ENCODE measurements around the gene TMEM163.
A peak's percentile ranks its signal among the peaks of the same experiment; 100 is the strongest.

Gene TMEM163

DNA sequence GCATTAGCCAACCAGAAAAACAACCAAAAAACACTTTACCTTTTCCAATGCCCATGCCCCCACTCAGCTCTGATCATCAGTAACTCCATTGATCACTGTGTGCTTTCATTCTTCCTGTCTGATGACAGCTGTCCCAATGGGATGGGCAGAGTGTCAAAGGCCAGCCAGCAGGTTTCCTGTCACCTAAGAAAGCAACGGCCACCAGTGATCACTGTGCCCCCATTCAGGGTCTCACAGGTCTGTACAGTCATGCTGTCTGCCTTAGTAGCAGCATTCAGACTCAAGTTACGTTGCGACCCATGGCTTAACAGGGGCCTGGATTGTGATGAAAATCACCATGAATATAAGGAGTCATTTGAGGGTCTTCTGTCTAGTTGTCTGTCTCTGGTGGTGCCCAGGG, 280.4 kb downstream of the TMEM163 start:
- no peak for DNase-seq (ENCODE audit: low read depth in 3 of 3)

- no peak for DNase-seq (ENCODE audit: low read depth in 3 of 3)
These were observed 282.1 kb downstream of the TMEM163 start for GRCh38 chr2:134436706-134437105.

DNA sequence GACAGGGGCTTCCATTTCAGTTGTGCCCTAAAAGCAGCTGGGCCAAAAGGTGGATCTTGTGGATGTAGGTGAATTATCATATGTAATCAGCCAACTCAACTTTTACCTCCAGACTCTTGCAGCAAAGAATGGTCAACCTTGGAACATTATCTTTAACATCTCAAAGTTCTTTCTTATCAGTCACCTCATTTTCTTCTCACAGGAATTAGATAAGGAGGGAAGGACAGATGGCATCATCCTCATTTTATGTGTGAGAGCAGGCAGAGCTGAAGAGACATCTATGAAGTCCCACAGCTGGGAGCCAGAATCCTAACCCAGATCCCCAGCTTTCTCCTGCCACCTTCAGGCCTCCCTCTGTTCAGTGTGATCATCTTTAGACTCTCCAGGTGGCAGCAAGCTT, 282.9 kb downstream of the TMEM163 start:
- no peak for DNase-seq (ENCODE audit: low read depth in 3 of 3)

DNA sequence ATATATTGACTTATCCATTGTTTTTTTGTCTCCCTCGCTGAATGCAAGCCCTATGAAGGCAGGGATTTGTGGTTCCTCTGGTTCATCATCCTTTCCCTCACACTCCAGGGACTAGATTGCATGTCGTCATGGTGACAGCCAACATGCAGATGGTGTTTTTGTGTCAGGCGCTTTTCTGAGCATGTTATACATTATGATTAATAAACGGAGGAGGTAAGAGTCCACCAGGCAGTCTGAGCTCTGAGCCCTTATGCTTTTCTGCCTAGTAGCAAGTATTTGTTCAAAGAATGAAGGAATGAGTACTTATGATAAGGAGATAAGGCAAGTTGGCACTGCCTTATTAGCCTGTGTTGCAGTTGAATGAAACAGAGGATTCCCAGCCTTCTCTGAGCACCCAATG, 283.3 kb downstream of the TMEM163 start:
- DNase-seq (ENCODE audit: low read depth in 3 of 3) = no peak

DNA sequence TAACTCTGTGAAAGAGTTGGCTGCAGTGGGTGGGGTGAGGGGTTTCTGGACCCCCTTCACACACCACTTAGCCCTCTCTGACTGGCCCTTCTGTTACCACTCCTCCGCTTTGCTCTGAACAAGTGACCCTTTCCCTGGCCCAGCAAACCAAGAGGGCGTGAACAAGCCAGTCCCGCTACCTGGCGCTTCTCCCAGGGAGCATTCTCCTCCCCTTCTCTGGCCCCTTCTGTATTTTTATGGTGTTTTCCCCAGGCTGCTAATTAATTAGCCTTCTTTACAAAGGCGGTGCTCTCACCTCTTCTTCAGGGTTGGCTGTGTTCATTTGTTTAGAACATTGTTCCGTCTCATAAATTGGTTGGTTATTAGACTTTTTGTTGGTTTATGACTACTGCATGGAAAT, 284.8 kb downstream of the TMEM163 start:
- no peak for DNase-seq (ENCODE audit: low read depth in 3 of 3)

GRCh38 chr2:134433469-134433868, 285.3 kb downstream of the TMEM163 start:
- DNase-seq (ENCODE audit: low read depth in 3 of 3) = no peak

- no peak for DNase-seq (ENCODE audit: low read depth in 3 of 3)
These were observed 286.3 kb downstream of the TMEM163 start for GRCh38 chr2:134432435-134432883.

- DNase-seq (ENCODE audit: low read depth in 3 of 3) = no peak
These were observed 286.9 kb downstream of the TMEM163 start for GRCh38 chr2:134431838-134432434.

DNA sequence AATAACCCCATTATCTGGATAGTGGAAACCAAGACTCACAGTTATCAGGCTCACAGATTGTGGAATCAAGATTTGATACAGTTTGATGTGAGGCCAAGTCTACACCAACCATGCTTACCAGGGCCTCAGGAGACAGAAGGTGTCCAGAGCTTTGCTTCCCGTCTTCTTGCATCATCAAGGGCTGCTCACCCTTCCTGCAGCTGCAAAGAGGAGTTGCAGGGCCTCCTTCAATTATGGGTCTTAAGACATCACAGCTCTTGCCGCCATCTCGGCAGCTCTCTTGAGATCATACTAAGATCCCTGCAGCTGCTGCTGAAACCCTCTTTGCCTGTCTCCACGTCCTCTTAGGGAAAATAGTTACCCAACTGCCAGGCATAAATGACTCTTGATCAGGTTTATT, 288.9 kb downstream of the TMEM163 start:
- DNase-seq (ENCODE audit: low read depth in 3 of 3) = no peak

DNA sequence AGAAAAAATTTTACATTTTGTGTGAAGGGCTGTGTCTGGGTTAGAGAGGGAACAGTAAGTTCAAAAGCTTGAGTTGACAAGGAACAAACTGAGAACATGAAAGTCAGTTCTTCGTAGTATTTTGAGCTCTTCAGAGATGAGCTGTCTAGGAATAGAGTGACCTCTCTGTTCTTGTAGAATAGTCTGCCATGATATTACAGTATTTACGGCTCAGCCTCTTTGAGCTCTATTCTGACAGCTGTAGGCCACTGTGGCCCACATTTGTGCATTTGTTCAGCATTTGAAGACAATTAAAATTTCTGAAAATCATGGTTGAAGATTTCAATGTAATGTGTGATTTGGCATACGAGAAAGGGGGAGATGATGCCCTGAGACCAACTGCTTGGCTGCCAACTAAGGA, 292.1 kb downstream of the TMEM163 start:
- DNase-seq (ENCODE audit: low read depth in 3 of 3) = no peak

GRCh38 chr2:134425724-134426496, 292.9 kb downstream of the TMEM163 start:
- DNase-seq (ENCODE audit: low read depth in 3 of 3) = no peak

DNA sequence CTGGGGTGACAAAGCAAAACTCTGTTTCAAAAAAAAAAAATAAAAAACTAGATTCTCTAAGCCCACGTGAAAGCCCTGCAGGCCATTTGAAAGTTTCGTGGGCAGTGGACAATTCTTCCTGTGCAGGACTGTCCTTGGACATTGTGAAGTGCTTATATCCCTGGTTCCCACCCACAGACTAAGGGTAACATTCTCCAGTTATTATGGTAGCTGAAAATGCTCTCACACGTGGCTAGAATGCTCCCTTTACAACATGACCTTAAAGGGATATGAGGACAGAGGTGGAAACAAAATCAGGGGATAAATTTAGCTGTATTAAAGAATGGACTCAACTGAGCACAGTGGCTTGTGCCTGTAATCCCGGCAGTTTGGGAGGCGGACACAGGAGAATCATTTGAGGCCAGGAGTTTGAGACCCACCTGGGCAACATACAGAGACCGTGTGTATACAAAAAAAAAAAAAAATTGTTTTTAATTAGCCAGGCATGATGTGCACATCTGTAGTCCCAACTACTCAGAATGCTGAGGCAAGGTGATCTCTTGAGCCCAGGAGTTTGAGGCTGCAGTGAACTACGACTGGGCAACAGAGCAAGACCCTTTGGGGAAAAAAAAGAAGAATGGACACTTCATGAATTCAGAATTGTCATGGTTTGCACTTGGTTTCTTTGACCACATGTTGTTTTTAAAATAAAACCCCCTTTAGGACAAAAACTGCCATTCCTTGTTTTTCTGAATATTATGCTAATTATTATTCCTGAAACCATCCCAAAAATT, 297.1 kb downstream of the TMEM163 start:
- DNase-seq (ENCODE audit: low read depth in 3 of 3) = no peak

DNA sequence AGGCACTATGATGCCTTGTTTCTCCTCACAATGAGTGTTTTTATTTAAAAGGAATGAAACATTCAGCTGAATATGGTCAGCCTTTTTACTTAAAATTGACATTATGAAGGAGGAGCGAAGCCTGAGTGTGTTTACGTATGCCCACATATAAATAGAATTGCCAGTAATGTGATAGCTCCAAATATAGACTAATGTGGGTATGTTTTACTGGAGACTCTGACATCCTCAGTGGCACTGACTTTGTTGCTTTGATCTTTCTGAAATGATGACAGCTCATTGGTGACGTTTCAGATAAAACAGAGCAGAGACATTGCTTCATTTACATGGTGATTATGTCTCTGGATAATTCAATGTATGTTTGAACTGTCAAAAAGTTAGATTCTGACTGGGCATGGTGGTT, 297.9 kb downstream of the TMEM163 start:
- no peak for DNase-seq (ENCODE audit: low read depth in 3 of 3)

DNA sequence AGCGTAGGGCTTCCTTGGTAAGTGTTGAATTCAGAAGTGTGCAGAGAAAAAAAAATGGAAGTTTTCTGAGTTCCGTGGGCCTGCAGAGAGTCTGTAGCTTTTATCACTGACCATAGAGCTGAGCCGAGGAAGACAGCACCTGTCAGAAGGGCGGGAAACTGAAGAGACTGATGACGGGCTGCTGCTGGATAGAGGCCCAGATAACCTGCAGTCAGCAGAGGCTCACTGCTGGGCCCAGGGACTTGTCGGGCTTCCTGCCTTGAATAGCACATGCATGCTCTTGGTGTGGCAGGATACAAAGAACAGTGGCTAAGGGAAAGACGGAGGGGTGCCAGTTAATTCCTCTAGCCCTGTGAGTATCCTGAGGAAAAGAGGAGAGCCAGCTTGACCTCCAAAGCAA, 298.5 kb downstream of the TMEM163 start:
- no peak for DNase-seq (ENCODE audit: low read depth in 3 of 3)

DNA sequence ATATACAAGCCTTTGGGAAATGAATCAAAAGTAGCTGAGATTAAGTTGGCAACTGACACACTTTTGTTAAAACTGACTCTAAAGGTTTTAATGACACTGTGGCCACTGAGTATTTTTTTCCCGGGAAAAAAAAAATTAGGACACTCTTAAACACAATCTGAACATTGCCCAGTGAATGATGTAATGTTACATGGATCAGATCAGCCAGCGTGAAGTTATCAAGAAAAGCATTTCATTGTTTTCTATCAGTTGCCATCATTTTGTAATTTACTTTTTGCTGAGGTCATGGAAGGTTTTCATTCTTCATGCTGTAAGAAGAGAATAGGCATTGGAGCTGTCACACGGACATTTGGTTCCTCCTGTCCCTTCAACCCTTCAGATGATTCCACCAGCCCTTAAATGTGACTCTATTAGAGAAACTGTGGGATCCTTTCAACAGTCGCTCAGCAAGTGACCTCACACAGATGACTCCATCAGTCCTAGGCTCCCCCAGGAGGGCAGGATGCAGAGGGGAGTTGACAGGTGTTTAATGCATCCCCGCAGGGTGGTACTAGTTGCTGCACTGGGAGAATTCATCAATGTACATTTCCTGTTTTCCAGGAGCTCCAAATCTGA, 300.7 kb downstream of the TMEM163 start:
- no peak for DNase-seq (ENCODE audit: low read depth in 3 of 3)

DNA sequence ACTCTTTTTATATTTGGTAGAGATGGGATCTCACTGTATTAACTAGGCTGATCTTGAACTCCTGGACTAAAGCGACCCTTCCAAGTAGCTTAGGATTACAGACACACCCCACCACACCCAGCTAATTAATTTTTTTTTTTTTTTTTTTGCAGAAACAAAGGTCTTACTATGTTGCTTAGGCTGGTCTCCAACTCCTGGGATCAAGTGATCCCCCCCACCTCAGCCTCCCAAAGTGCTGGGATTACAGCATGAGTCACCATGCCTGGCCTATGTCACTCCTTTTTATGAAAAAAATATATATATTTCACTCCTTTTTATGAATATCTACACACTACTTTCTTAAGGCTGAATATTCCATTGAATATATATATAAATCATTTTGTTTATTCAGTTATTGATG, 302.2 kb downstream of the TMEM163 start:
- no peak for DNase-seq (ENCODE audit: low read depth in 3 of 3)

DNA sequence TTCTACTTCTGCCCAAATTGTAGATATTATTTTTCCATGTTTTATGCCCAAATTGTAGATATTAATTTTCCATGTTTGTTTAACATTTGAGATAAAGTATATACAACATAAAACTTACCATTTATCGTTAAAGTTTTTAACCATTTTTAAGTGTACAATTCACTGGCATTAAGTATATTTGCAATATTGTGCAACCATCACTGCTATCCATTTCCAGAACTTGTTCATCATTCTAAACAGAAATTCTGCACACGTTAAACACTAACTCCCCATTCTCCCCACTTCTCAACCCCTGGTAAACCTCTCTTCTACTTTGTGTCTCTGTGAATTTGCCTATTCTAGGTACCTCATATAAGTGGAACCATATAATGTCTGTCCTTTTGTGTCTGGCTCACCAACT, 302.8 kb downstream of the TMEM163 start:
- DNase-seq (ENCODE audit: low read depth in 3 of 3) = no peak

DNA sequence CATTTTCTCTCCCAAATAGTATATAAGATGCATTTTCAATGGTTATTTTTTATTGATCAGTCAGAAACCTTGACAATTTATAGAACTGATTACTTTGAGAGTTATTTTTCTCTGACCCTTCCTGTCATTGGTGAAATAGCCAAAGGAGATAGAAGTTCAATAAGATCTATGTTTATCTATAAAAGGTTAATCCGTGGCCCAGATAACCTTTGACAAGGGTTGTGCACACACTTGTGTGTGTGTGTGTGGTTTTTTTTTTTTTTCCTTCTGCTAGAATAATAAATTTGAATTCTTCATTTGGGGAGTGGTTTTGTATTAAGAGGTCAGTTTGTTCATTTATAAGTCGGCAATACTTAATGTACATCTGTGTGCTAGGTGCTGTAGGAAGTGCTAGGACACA, 304.9 kb downstream of the TMEM163 start:
- no peak for DNase-seq (ENCODE audit: low read depth in 3 of 3)

- DNase-seq (ENCODE audit: low read depth in 3 of 3) = no peak
These were observed 305.4 kb downstream of the TMEM163 start for GRCh38 chr2:134413430-134413829.

DNA sequence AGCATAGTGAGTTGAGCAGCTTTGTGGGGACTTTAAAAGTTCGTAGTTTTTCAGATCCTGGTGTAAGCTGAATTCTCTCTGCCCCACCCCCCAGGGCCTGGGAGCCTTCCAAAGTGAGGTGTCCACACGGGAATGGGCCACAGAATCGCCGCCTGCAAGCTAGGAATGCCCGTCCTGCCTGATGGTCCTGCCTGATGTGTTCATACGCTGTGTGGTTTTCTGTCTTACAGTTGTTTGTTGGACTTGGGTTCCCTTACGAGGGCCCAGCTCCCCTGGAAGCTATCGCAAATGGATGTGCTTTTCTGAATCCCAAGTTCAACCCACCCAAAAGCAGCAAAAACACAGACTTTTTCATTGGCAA, 306.2 kb downstream of the TMEM163 start:
- no peak for DNase-seq (ENCODE audit: low read depth in 3 of 3)

DNA sequence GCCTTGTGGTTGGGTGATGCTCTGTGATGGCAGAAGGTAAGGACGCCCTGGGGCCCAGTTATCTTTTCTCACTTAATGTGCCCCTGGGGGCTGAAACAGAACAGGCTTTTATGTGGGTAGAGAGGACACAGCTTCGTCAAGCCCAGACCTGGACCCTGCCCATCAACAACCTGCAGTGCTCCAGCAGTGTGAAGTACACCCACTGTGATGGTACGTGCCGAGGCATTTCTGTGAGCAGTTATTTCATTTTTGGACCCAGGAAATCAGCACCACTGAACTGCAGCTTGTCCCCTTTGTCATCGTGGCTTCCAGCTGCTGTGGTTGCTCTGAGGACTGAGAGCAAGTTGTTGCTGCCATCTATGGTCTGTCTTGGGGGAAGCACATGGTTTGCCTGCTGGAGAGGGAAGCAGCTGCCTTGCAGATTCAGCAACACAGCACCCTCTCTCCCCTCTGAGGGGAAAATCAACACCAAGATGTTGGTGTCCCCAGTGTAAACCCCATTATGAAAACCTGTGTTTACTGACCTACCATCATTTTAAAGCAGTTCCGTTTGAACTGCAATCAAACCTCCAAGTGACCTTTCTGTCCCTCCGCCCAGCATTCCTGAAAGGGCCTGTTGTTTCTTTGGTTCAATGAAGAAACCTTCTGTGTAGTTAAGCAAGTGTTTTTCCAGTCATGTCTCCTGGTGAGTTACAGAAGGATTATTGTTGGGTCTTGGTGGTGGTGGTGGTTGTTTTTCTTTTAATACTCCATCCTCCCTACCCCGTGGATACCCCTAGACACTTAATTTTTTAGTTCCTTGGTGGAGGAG, 306.8 kb downstream of the TMEM163 start:
- DNase-seq (ENCODE audit: low read depth in 3 of 3) = peak; percentile 29 to 42 (median 32)

Data from stimulated activated CD4-positive, alpha-beta T cell treated with anti-CD3 and anti-CD28 coated beads, TNF-alpha, amount 100 ng/mL, for 4 hours (primary cell).